Stimulated activated naive CD4-positive, alpha-beta T cell (primary cell): ENCODE measurements around the gene HMG20B.

ENCODE experiments used
- DNase-seq, 6 experiments: peaks; one replicate each; lab custom pipeline; 2025; lab: John Stamatoyannopoulos, UW

The HMG20B gene

DNA sequence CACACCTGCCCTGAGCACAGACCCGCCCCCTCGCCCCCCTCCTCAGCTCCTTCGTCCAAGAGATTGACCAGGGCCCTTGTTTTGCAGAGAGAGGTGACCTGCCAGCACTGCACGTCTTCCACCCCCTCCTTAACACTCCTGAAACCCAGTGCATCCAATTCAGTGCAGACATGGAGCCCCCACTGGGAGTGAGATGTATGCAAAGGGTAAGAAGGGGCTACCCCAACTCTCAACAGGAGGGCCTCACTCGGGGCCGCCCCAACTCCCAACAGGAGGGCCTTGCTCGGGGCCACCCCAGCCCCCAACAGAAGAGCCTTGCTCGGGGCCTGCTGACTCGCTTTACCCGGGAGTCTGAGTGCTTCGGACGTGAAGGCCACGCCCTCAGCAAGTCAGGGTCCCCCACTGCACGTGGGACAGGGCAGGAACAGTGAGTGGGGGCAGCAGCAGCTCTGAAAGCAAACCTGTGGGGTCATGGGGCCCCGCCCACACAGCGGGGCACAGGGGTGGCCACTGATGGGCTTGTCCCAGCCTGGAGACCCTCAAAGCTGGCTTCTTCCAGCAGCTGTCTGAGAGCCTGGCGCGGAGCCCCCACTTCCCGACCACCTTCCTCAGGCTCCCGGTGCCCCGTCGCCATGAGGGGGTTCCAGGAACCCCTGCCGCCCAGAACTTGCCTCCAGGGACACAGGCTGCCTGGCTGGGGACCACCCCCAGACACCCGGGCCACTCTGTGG lies 48.2 kb downstream of the HMG20B start:
- no peak for DNase-seq

DNA sequence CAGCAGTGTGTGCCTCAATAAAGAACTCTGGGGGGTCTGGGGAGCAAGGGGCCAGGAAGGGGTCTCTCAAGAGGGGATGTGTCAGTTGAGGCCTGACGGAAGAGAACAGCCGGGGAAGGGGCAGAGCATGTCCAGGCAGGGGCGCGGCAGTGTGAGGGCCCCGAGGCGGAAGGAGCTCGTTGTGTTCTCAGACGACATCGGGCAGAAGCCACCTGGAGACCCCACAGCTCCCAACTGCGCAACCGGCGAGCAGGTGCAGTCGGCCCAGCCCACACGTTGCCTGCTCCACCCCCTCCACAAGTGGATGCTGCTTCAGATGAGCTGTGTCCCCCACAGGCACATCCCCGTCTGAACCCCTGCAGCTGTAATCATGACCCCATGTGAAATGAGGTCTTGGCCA lies 48.9 kb downstream of the HMG20B start:
- no peak for DNase-seq

DNA sequence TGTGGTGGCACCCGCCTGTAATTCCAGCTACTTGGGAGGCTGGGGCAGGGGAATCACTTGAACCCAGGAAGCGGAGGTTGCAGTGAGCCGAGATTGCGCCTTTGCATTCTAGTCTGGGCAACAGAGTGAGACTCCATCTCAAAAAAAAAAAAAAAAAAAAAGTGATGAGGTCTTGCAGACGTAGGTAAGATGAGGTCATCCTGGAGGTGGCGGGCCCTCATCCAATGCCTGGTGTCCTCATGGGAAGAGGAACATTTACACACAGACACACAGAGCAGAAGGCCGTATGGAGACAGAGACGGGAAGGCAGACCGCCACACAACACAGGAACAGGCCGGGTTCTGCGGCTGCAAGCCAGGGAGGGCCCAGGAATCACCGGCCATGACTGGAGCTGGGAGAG lies 49.5 kb downstream of the HMG20B start:
- no peak for DNase-seq

DNA sequence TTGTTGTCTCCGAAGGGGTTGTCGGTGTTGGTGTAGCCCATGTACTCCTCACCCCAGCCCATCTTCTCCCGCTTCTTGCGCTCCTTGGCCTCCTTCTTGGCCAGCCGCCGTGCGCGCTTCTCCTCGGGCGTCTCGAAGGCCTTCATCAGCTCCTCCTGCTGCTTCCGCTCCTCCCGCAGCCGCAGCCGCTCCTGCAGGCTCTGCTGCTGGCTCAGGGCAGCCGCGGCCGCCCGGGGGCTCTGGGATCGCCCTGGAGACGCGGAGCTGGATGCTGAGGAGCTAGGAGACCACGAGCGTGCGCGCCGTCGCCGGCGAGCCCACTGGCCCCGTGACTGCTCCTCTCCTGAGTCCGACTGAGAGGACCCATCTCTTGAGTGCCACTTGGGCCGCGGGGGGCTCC lies 51.0 kb downstream of the HMG20B start:
- no peak for DNase-seq

DNA sequence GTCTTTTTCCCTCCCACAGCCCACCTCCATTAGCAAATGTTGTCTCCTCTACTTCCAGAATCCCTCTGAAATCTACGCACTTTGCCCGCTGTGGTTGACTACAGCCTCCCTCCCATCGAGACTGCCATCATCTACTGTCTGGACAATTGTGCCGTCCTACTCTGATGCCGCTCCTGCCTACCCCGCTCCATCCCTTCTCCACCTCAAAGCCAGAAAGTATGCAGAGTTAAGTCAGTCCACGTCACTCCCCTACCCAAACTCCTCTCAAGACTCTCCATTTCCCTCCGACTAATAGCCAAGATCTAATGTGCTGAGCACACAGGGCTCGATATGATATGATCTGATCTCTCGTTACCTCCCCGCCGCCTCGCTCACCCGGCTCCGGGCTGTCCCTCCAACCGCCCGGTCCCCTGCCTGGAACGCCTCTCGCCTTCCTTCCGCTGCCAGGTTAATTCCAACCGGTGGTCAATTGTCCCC lies 53.3 kb downstream of the HMG20B start:
- no peak for DNase-seq

DNA sequence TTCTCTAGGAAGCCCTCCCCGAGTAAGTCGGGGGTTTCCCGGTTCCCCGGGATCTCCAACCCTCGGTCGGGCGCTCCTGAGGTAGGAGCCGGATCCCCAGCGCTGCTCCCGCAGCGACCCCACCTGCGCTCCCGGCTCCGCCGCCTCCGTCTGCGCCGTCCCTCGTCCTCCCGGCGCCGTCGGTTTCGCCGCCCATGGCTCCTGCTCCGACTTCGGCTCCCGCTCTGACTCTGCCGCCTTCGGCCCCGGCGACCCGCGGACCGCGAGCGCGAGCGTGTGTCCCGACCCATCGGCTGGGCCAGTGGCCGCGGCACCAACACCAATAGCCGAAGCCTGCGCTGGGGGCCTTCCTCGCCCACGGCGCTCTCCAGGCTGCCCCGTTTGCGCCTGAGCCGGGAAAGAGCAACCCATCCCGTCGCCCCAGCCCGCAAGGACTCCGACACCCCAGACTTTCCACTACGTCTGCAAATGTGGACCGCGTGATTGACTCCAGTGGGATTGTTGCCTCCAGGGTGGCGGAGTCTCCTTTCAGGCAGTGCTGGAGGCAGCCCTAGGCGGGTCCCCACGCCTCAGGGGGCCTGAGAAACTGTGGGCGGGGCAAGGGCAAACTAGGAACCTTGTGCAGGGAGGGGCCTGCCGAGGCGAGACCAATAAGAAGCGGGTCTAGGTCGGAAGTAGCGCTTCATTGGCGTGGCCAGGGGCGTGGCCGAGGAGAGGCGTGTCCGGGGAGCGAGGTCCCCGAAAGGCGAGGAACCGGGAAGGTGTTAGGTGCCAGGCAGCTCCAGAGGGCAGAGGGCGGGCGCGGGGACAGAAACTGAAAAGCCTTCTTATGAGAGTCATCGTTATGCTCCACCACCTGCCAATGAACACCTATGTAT lies 54.0 kb downstream of the HMG20B start, which contains the start of gene CACTIN:
Gene CACTIN (minus strand): TSS at position 318 of the 878 bp plus-strand sequence. CDS start 28 bp downstream, at position 290.
- peak; percentile 96 to 99 (median 98) for DNase-seq

DNA sequence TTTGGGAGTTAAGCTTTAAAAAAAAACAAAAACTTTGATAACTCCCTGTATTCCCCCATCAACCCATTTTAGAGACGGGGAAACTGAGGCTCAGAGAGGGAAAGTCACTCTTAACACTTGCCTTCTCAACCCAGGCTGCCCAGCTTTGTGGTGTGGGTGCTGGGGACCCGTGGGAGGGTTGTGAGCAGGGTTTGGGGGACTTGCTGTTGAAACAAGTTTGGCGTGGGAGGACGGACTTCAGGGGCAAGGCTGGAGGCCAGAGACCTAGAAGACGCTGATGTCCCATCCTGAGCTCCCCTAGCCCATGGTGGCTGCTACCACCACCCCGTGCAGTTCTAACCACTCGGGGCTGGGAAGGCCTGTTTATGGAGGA lies 54.6 kb downstream of the HMG20B start:
- DNase-seq = peak in 1 of 6 experiments; percentile 28
